ENCODE measurements around the gene GARNL3. TPM values are rescaled to one million over a fixed set of nuclear protein-coding genes. Genes with fewer than 3 reads are reported as not detected.

The GARNL3 gene
- total RNA-seq, 1 donor from 2014 or later, result 1.0 TPM

GRCh38 chr9:127396808-127397645 is 132.5 kb downstream of the GARNL3 start, which contains the start of gene SLC2A8:
TSS of gene SLC2A8 (plus strand) at chr9:127397169. CDS start at chr9:127397231, 62 bp downstream.
- intact Hi-C loops (cut with micrococcal nuclease), result loop anchor here (1.0 to 10.0 kb wide), 8 partner anchors 9 to 1718 kb away; partner anchors contain the start of genes CRAT, LRSAM1, NAIF1 and PTPA

DNA sequence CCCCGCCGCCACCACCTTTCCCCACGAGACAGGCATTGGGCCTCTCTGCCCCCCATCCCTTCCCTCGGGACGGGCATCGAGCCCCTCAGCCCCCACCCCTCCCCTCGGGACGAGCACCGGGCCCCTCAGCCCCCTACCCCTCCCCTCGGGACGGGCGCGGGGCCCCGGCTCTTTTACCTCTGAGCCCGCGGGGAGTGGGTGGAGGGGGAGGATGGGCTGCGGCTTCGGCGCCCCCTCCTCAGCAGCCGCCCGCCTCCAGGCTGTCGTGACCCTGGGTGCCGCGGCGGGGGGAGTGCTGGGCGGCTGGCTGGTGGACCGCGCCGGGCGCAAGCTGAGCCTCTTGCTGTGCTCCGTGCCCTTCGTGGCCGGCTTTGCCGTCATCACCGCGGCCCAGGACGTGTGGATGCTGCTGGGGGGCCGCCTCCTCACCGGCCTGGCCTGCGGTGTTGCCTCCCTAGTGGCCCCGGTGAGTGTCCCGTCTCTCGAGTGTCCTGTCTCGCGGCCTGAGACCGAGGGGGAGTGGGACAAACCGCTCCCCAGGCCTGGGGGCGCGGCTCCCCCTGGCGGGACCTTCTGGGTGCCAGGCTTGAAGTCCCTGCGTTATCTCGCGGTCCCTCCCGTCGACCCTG is 133.2 kb downstream of the GARNL3 start:
- intact Hi-C loops (cut with micrococcal nuclease), result loop anchor here (1.0 to 10.0 kb wide), 7 partner anchors 27 to 1717 kb away; partner anchors contain the start of genes CRAT, LRSAM1, NAIF1 and PTPA

GRCh38 chr9:127398275-127398647 is 133.7 kb downstream of the GARNL3 start:
- intact Hi-C loops (cut with micrococcal nuclease), result loop anchor here (5.0 to 10.0 kb wide), 2 partner anchors 151 to 1717 kb away; partner anchors contain the start of genes CRAT and PTPA

DNA sequence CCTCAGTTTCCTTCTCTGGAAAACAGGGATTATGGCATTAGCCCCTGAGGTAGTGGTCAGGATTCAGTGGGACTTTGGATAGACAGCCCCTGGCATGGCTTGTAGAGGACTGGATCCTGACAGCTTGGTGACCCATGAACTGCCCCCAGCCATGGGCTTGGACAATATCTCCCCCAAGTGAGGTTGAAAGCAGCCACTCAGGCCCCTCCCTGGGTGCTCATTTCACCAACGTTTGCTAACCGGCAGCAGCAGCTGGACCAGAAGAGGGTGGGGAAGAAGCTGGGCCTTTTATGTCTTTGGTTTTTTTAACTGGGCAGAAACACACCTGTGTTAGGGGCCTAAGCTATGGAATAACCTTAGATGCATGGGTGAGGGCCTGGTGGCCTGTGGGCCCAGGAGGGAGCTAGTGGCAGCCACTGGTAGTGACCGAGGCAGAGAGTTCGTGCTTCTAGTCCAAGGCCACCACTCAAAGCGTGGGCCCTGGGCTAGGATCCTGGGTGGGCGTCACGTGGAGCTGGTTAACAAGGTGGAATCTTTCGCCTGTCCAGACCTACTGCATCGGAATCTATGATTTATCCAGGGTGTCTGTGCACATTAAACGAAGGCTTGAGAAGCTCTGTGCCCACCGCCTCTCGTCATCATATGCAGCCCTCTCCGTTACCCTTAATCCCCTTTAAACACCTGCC is 134.3 kb downstream of the GARNL3 start:
- intact Hi-C loops (cut with micrococcal nuclease), result loop anchor here (5.0 to 10.0 kb wide), 2 partner anchors 152 to 1716 kb away; partner anchors contain the start of genes CRAT and PTPA

- intact Hi-C loops (cut with micrococcal nuclease), result loop anchor here (5.0 to 10.0 kb wide), 2 partner anchors 153 to 1715 kb away; partner anchors contain the start of genes CRAT and PTPA
Observed at GRCh38 chr9:127399736-127400269, 135.2 kb downstream of the GARNL3 start.

DNA sequence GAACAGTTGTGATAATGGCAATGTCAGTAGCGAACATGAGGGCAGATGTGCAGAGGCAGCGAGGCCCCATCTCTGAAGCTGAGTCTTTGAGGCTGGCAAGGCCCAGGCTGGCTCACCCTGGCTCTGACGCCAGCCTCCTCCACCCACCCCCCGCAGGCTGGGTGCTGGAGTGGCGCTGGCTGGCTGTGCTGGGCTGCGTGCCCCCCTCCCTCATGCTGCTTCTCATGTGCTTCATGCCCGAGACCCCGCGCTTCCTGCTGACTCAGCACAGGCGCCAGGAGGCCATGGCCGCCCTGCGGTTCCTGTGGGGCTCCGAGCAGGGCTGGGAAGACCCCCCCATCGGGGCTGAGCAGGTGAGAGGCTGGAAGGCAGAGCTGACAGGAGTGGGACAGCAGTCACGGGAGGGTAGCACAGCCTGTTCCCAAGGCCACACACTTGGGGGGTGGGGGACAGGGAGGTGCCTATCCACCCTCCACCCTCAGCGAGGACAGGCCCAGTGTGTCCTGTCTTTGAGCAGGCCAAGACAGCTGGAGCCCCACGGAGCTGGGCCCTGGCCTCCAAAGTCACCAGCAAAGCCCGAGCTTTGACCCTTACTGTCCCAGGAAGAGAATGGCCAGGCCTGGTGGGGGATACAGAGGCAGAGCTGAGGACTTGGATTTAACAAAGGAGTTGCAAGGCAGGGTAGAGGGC is 138.0 kb downstream of the GARNL3 start:
- intact Hi-C loops (cut with micrococcal nuclease), result no loop called here

- intact Hi-C loops (cut with micrococcal nuclease), result no loop called here
Observed at GRCh38 chr9:127403507-127404192, 139.1 kb downstream of the GARNL3 start.

DNA sequence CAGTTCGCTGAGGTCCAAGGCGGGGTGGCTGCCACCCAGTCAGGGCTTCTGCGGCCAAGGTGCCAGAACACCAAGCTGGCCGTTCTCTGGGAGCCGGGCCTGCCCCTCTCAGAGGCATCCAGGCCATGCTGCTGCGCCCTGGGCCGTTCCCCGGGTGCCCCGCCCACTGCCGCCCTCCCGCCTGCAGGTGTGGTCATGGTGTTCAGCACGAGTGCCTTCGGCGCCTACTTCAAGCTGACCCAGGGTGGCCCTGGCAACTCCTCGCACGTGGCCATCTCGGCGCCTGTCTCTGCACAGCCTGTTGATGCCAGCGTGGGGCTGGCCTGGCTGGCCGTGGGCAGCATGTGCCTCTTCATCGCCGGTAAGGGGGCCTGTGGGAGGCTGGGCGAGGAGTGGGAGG is 140.1 kb downstream of the GARNL3 start:
- intact Hi-C loops (cut with micrococcal nuclease), result no loop called here

GRCh38 chr9:127405344-127406125 is 141.0 kb downstream of the GARNL3 start:
- intact Hi-C loops (cut with micrococcal nuclease), result no loop called here

DNA sequence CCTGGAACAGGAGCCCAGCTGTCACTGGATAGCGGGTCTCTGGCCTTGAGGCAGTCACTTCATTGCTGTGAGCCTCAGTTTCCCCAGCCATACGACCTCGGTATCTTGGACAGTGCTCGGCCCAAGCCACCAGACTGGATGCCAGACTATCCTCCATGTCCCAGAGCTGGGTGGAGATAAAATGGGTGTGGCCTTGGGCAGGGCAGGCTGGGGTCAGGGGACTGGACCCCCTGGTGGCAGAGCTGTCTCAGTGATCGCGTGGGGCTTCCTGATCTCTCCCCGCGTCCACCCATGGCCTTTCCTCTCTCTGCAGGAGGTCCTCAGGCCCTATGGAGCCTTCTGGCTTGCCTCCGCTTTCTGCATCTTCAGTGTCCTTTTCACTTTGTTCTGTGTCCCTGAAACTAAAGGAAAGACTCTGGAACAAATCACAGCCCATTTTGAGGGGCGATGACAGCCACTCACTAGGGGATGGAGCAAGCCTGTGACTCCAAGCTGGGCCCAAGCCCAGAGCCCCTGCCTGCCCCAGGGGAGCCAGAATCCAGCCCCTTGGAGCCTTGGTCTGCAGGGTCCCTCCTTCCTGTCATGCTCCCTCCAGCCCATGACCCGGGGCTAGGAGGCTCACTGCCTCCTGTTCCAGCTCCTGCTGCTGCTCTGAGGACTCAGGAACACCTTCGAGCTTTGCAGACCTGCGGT is 142.4 kb downstream of the GARNL3 start:
- intact Hi-C loops (cut with micrococcal nuclease), result no loop called here

GRCh38 chr9:127407492-127407843 is 142.9 kb downstream of the GARNL3 start:
- intact Hi-C loops (cut with micrococcal nuclease), result no loop called here

DNA sequence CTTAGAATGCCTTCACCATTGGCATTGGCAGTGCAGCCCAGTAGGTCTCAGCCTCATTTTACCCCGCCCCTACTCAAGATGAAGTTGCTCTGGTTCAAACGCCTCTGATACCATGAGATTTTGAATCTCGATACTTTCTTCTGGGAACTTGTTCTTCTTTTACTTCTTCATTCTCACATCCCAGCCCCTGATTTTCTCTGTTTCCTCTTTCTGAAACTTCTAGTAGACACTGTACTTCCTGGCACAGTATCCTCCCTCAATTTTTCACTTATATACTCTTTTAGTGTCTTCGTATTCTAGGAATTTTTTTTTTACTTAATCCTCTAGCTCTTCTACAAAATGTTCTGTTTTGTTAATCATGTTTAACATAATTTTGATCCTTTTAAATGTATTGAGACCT is 146.5 kb downstream of the GARNL3 start:
- intact Hi-C loops (cut with micrococcal nuclease), result no loop called here

GRCh38 chr9:127415141-127415540 is 150.6 kb downstream of the GARNL3 start:
- intact Hi-C loops (cut with micrococcal nuclease), result no loop called here

DNA sequence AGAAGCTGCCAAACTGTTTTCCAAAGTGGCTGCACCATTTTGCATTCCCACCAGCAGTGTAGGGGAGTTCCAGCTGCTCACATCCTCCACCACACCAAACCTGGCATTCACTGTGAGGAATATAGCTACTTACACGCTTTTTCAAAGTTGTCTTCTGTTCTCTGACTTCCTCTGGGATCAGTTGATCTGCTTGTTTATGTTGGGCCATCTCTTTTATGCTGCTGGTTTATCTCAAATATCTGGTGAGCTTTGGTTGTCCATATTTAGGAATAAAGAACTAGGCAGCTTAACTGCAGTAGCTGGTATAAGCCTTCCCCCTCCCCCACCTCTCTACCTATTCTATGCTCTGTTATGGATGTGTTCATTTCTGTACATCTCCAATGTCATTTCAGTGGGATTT is 151.1 kb downstream of the GARNL3 start:
- intact Hi-C loops (cut with micrococcal nuclease), result no loop called here

GRCh38 chr9:127417131-127418036 is 152.8 kb downstream of the GARNL3 start:
- intact Hi-C loops (cut with micrococcal nuclease), result no loop called here

DNA sequence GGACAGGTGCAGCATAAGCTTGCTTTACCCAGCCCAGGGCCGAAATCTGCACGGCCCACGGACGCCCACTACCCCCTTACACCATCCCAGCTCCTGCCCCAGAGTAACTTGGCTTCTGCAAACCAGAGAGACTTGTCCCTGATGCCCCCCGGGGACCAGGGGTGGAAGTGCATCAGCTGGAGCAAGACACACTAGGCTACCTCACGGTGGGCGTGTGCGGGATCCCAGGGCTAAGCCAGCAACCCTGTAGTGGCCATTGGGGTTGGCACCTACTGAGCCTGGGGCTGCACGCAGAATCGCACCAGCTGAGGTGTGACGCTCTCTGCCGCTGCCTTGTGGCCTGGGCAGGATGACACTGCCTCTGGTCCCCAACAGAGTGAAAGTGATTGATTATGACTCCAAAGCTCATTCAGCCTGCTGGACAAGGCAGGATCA is 153.5 kb downstream of the GARNL3 start:
- intact Hi-C loops (cut with micrococcal nuclease), result no loop called here

DNA sequence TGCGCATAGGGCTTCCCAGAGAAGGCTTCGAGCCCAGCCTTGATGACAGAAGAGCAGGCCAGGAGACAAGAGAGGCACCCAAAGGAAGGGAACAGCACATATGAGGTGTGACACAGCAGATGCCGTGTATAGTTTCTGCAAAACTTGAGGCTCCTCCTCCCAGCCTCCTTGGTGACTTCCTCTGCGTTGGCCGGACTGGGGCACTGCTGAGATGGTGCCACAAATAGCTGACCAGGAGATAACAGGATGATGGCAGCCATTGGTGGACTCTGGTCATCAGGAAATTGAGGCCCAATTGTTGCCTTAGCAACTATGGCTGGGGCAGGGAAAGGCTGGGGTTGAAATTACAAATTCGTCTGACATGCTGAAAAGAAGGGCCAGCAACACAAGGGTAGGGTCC is 154.8 kb downstream of the GARNL3 start:
- intact Hi-C loops (cut with micrococcal nuclease), result no loop called here

DNA sequence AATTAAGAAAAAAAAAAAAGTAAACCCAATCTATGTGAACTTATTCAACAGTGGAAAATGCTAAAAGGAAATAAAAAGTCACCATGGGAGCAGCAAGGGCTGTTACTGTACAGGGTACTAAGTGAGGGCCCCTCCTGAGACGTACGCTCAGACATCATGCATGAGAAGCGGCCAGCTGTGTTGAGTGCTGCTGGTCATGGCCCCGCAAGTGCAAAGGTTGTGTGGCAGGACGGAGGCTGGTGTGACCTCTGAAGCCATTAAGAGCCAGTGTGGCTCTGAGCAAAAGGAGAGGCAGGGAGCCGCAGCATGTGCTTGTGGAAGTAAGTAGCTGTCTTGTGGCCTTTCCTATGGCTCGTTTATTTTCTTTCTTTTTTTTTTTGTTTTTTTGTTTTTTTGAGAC is 156.5 kb downstream of the GARNL3 start:
- intact Hi-C loops (cut with micrococcal nuclease), result loop anchor here (10.0 kb wide), 1 partner anchor 196 kb away; no protein-coding TSS in a partner anchor

Measured in T-helper 2 cell treated with Interferon-gamma antibody and Interleukin-4, amounts not matched to agents 100 ng/mL and 5 ng/mL, for 36 hours (primary cell).